ENCODE results near the gene SLC35D2. TPM values are rescaled to one million over a fixed set of nuclear protein-coding genes. Genes with fewer than 3 reads are reported as not detected.
A peak's percentile ranks its signal among the peaks of the same experiment; 100 is the strongest.

The SLC35D2 gene
- total RNA-seq (2014; rRNA removed; shearing (Covaris generic); ENCODE audit: low replicate concordance): 16.4 and 28.2 TPM in 2 replicates

- DNase-seq (ENCODE audit: low read depth): peak; percentile 62
- in situ Hi-C loops (cut with HindIII; ENCODE audit: low pct_unique_long_range_greater_than_20kb, low sequenced_read_pairs): no loop called here
Observed at GRCh38 chr9:96383165-96383942, at the start of gene SLC35D2. Gene SLC35D2, minus strand, starts transcription at chr9:96383711. Its CDS starts 77 bp downstream, at chr9:96383634.

GRCh38 chr9:96430377-96430776 lies 46.9 kb upstream of the SLC35D2 start:
- in situ Hi-C loops (cut with HindIII; ENCODE audit: low pct_unique_long_range_greater_than_20kb, low sequenced_read_pairs): no loop called here
- DNase-seq (ENCODE audit: low read depth): no peak

GRCh38 chr9:96429732-96430131 lies 46.2 kb upstream of the SLC35D2 start:
- in situ Hi-C loops (cut with HindIII; ENCODE audit: low pct_unique_long_range_greater_than_20kb, low sequenced_read_pairs): no loop called here
- no peak for DNase-seq (ENCODE audit: low read depth)

GRCh38 chr9:96425500-96426169 lies 42.1 kb upstream of the SLC35D2 start:
- in situ Hi-C loops (cut with HindIII; ENCODE audit: low pct_unique_long_range_greater_than_20kb, low sequenced_read_pairs): no loop called here
- no peak for DNase-seq (ENCODE audit: low read depth)

- in situ Hi-C loops (cut with HindIII; ENCODE audit: low pct_unique_long_range_greater_than_20kb, low sequenced_read_pairs): no loop called here
- no peak for DNase-seq (ENCODE audit: low read depth)
Observed at GRCh38 chr9:96423985-96424336, 40.5 kb upstream of the SLC35D2 start.

GRCh38 chr9:96423322-96423984 lies 39.9 kb upstream of the SLC35D2 start:
- in situ Hi-C loops (cut with HindIII; ENCODE audit: low pct_unique_long_range_greater_than_20kb, low sequenced_read_pairs): no loop called here
- DNase-seq (ENCODE audit: low read depth): no peak

GRCh38 chr9:96420468-96421219 lies 37.1 kb upstream of the SLC35D2 start:
- in situ Hi-C loops (cut with HindIII; ENCODE audit: low pct_unique_long_range_greater_than_20kb, low sequenced_read_pairs): no loop called here

GRCh38 chr9:96419691-96419969 lies 36.1 kb upstream of the SLC35D2 start:
- in situ Hi-C loops (cut with HindIII; ENCODE audit: low pct_unique_long_range_greater_than_20kb, low sequenced_read_pairs): no loop called here

More at GRCh38 chr9:96420468-96421219, 37.1 kb upstream of the SLC35D2 start:
- peak; percentile 97 for DNase-seq (ENCODE audit: low read depth)

GRCh38 chr9:96418920-96419690 lies 35.6 kb upstream of the SLC35D2 start:
- peak; percentile 83 for DNase-seq (ENCODE audit: low read depth)
- in situ Hi-C loops (cut with HindIII; ENCODE audit: low pct_unique_long_range_greater_than_20kb, low sequenced_read_pairs): no loop called here

More at GRCh38 chr9:96419691-96419969, 36.1 kb upstream of the SLC35D2 start:
- DNase-seq (ENCODE audit: low read depth): no peak

GRCh38 chr9:96418083-96418919 lies 34.8 kb upstream of the SLC35D2 start, which contains the start of gene ZNF367:
Gene ZNF367, minus strand, starts transcription at chr9:96418370. Its CDS starts 338 bp downstream, at chr9:96418032.
- in situ Hi-C loops (cut with HindIII; ENCODE audit: low pct_unique_long_range_greater_than_20kb, low sequenced_read_pairs): no loop called here
- peak; percentile 99 for DNase-seq (ENCODE audit: low read depth)

GRCh38 chr9:96417661-96418082 lies 34.2 kb upstream of the SLC35D2 start:
- in situ Hi-C loops (cut with HindIII; ENCODE audit: low pct_unique_long_range_greater_than_20kb, low sequenced_read_pairs): no loop called here
- DNase-seq (ENCODE audit: low read depth): no peak

GRCh38 chr9:96417051-96417586 lies 33.6 kb upstream of the SLC35D2 start:
- in situ Hi-C loops (cut with HindIII; ENCODE audit: low pct_unique_long_range_greater_than_20kb, low sequenced_read_pairs): no loop called here

GRCh38 chr9:96413302-96414221 lies 30.1 kb upstream of the SLC35D2 start:
- in situ Hi-C loops (cut with HindIII; ENCODE audit: low pct_unique_long_range_greater_than_20kb, low sequenced_read_pairs): no loop called here
- DNase-seq (ENCODE audit: low read depth): no peak

More at GRCh38 chr9:96417051-96417586, 33.6 kb upstream of the SLC35D2 start:
- DNase-seq (ENCODE audit: low read depth): peak; percentile 80

GRCh38 chr9:96412174-96412913 lies 28.8 kb upstream of the SLC35D2 start:
- DNase-seq (ENCODE audit: low read depth): no peak
- in situ Hi-C loops (cut with HindIII; ENCODE audit: low pct_unique_long_range_greater_than_20kb, low sequenced_read_pairs): no loop called here

All from Caki2 (cell line).